MM.1S (cell line): ENCODE results near the gene PSMC4.

Experiments
- CTCF ChIP-seq: fragments of 300-600 bp; sonication (generic); IDR thresholded peaks from 2 replicates; pipeline ENCODE4 v1.5.1; 2016; ENCODE audit warnings: antibody characterized with exemption, low read length, mixed read lengths
- EZH2 ChIP-seq: fragments of 300-600 bp; sonication (generic); optimal IDR thresholded peaks from 2 replicates; pipeline ENCODE3; 2017; ENCODE audit warnings: low read depth, mild to moderate bottlenecking, antibody characterized with exemption, low read length, mixed read lengths

GRCh38 chr19:39936622-39937021 lies 34.3 kb upstream of the PSMC4 start:
- TF ChIP-seq CTCF (no peak), EZH2 (no peak)
